PC-9 (cell line): ENCODE results near the gene ZNF552. TPM values are rescaled to one million over a fixed set of nuclear protein-coding genes. Genes with fewer than 3 reads are reported as not detected.

ENCODE experiments used
- BruUV-seq: library from RNA; stranded (reverse); fragments of 400-500 nt; replicated peaks from 2 replicates; lab custom pipeline; 2021; lab: Mats Ljungman, UMichigan
- CTCF ChIA-PET: fragments of 300-600 bp; sonication (Branson Sonifier 250); formaldehyde crosslinking; loops from one replicate; lab custom pipeline; 2022; ENCODE audit warnings: antibody characterized with exemption; lab: Charles Lee
- POLR2A ChIA-PET: fragments of 300-600 bp; sonication (Branson Sonifier 250); formaldehyde crosslinking; loops from one replicate; lab custom pipeline; 2022; ENCODE audit warnings: antibody characterized with exemption; ENCODE audit not compliant: unreplicated experiment; lab: Charles Lee
- DNase-seq, 2 experiments: peaks; one replicate each; pipeline versions ENCODE4 v3.0.0 to v3.0.0-alpha.2; 2015 to 2022; ENCODE audit warnings: mixed read lengths in 1 of 2
- H2AFZ ChIP-seq: fragments of 200-600 bp; sonication (generic); 2 replicates; pipeline ENCODE4 v1.8.1; 2017; ENCODE audit warnings: antibody characterized with exemption
- H3F3A ChIP-seq: fragments of 200-600 bp; sonication (generic); 2 replicates; pipeline ENCODE4 v1.8.1; 2017; ENCODE audit warnings: antibody characterized with exemption, mild to moderate bottlenecking, low read depth; ENCODE audit not compliant: insufficient read depth
- H3K27ac ChIP-seq: fragments of 200-600 bp; sonication (generic); 2 replicates; pipeline ENCODE4 v1.6.1; 2016; ENCODE audit warnings: mixed run types
- H3K27me3 ChIP-seq: fragments of 200-600 bp; sonication (generic); 2 replicates; pipeline ENCODE4 v1.6.1; 2016; ENCODE audit warnings: low read depth, mixed run types; ENCODE audit not compliant: insufficient read depth
- H3K36me3 ChIP-seq: fragments of 200-600 bp; sonication (generic); 2 replicates; pipeline ENCODE4 v1.6.1; 2016; ENCODE audit warnings: low read depth, mixed run types
- H3K4me1 ChIP-seq: fragments of 200-600 bp; sonication (generic); replicated peaks from 2 replicates; pipeline ENCODE4 v1.6.1; 2016; ENCODE audit warnings: mixed run types; ENCODE audit not compliant: insufficient read depth
- H3K4me2 ChIP-seq: fragments of 200-600 bp; sonication (generic); 2 replicates; pipeline ENCODE4 v1.6.1; 2017; ENCODE audit warnings: mixed run types
- H3K4me3 ChIP-seq: fragments of 200-600 bp; sonication (generic); 2 replicates; pipeline ENCODE4 v1.6.1; 2016; ENCODE audit warnings: mixed run types
- H3K79me2 ChIP-seq: fragments of 200-600 bp; sonication (generic); 2 replicates; pipeline ENCODE4 v1.6.1; 2017; ENCODE audit warnings: low read depth, mixed run types
- H3K9me2 ChIP-seq: fragments of 200-600 bp; sonication (generic); 2 replicates; pipeline ENCODE4 v1.8.1; 2017; ENCODE audit warnings: mild to moderate bottlenecking; ENCODE audit not compliant: insufficient read depth
- H3K9me3 ChIP-seq: fragments of 200-600 bp; sonication (generic); 2 replicates; pipeline ENCODE4 v1.8.1; 2016; ENCODE audit warnings: low read depth; ENCODE audit not compliant: insufficient read depth
- H4K20me1 ChIP-seq: fragments of 200-600 bp; sonication (generic); 2 replicates; pipeline ENCODE4 v1.8.1; 2017; ENCODE audit not compliant: insufficient read depth
- EZH2 ChIP-seq: fragments of 200-600 bp; sonication (generic); IDR thresholded peaks from 2 replicates; pipeline ENCODE4 v1.8.0; 2017; ENCODE audit warnings: antibody characterized with exemption, low read depth
- intact Hi-C: fragments of 100-400 bp; cut with micrococcal nuclease; formaldehyde crosslinking; loops from one replicate; pipeline ENCODE4 v1.10.0; 2022; ENCODE audit not compliant: unreplicated experiment
- total RNA-seq: library from RNA; stranded (reverse); gene quantifications from 2 replicates; pipeline ENCODE4 v1.2.3, GENCODE V29; 2021
- TF ChIP-seq, protein P1 (sequence below): fragments of 200-600 bp; sonication (generic); conservative IDR thresholded peaks from 2 replicates; pipeline ENCODE4 v1.6.1; 2017; ENCODE audit warnings: mixed run types, antibody characterized with exemption, mild to moderate bottlenecking, moderate library complexity

The ZNF552 gene
- total RNA-seq, 1 experiment from 2014 or later = 14.3 TPM

GRCh38 chr19:57759096-57759495, 55.6 kb downstream of the ZNF552 start:
- CTCF ChIA-PET = no interaction called here
- DNase-seq = no peak
- Histone ChIP-seq H3K9me2 (no peaks in the 10 kb centered on the region), H3K79me2 (no peaks in the 10 kb centered on the region), H3K27me3 (no peaks in the 10 kb centered on the region), H3K4me1 (no peaks in the 10 kb centered on the region), H3K9me3 (peaks cover 30% of the 10 kb centered on the region), H4K20me1 (no peaks in the 10 kb centered on the region), H3K27ac (no peak overlapping the region), H3K4me2 (no peak overlapping the region), H3K4me3 (no peak overlapping the region), H2AFZ (no peak overlapping the region), H3F3A (no peaks in the 10 kb centered on the region), H3K36me3 (peaks cover 36% of the 10 kb centered on the region)
- no TSS peak for BruUV-seq
- TF ChIP-seq EZH2 = no peak
- TF ChIP-seq, protein P1, sequence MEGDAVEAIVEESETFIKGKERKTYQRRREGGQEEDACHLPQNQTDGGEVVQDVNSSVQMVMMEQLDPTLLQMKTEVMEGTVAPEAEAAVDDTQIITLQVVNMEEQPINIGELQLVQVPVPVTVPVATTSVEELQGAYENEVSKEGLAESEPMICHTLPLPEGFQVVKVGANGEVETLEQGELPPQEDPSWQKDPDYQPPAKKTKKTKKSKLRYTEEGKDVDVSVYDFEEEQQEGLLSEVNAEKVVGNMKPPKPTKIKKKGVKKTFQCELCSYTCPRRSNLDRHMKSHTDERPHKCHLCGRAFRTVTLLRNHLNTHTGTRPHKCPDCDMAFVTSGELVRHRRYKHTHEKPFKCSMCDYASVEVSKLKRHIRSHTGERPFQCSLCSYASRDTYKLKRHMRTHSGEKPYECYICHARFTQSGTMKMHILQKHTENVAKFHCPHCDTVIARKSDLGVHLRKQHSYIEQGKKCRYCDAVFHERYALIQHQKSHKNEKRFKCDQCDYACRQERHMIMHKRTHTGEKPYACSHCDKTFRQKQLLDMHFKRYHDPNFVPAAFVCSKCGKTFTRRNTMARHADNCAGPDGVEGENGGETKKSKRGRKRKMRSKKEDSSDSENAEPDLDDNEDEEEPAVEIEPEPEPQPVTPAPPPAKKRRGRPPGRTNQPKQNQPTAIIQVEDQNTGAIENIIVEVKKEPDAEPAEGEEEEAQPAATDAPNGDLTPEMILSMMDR = no peak
- POLR2A ChIA-PET = no interaction called here
- intact Hi-C loops = no loop called here

DNA sequence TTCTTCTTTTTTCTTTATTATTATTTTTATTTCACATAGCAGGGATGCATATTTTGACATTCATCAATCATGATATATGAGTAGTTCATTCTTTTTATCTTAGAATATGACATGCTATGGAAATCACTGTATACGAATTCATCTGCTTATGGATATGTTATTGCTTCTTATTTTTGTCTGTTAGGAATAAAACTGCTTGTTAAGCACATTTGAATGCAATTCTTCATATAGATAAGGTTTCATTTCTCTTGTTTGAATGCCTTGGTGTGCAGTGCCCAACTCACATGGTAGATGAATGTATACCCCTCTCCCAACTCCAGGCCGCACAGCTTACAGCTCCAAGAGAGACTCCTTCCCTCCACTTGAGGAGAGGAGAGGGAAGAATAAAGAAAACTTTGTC, 56.8 kb downstream of the ZNF552 start:
- Histone ChIP-seq H3K9me3 (peaks cover 42% of the 10 kb centered on the region), H3K4me2 (no peak overlapping the region), H3K27me3 (no peaks in the 10 kb centered on the region), H3F3A (no peaks in the 10 kb centered on the region), H3K4me1 (no peaks in the 10 kb centered on the region), H3K36me3 (peaks cover 48% of the 10 kb centered on the region), H3K9me2 (no peaks in the 10 kb centered on the region), H4K20me1 (no peaks in the 10 kb centered on the region), H3K27ac (no peak overlapping the region), H3K79me2 (no peaks in the 10 kb centered on the region), H2AFZ (no peak overlapping the region), H3K4me3 (no peak overlapping the region)
- BruUV-seq = no TSS peak
- no peak for DNase-seq
- intact Hi-C loops = no loop called here
- ChIA-PET POLR2A (interaction anchor here (0.6 kb wide), 1 partner anchor 432 kb away, joined by 3 read pairs; no protein-coding TSS in a partner anchor), CTCF (no interaction called here)
- TF ChIP-seq EZH2 = no peak
- TF ChIP-seq, protein P1 = no peak

Other genes with a start within 250 kb of the ZNF552 start
- gene ZNF416, start 236.0 kb downstream of the ZNF552 start, total RNA-seq = 4.8 and 5.6 TPM in 2 replicates
- 2.2 TPM in 2 replicates for gene ZIK1, start 230.8 kb downstream of the ZNF552 start, total RNA-seq
- 9.5 and 10.5 TPM in 2 replicates for gene ZNF530, start 215.0 kb downstream of the ZNF552 start, total RNA-seq
- 16.5 and 19.1 TPM in 2 replicates for gene ZNF134, start 200.7 kb downstream of the ZNF552 start, total RNA-seq
- gene ZNF211, start 181.7 kb downstream of the ZNF552 start, total RNA-seq = 7.9 and 11.4 TPM in 2 replicates
- gene ZSCAN4, start 146.0 kb downstream of the ZNF552 start, total RNA-seq = not detected in 2 replicates
- gene ZNF551, start 132.9 kb downstream of the ZNF552 start, total RNA-seq = 9.6 and 9.8 TPM in 2 replicates
- 0.17 and 0.20 TPM in 2 replicates for gene ZNF154, start 105.7 kb downstream of the ZNF552 start, total RNA-seq
- 0.83 and 1.4 TPM in 2 replicates for gene ZNF671, start 87.3 kb downstream of the ZNF552 start, total RNA-seq
- 16.9 and 17.8 TPM in 2 replicates for gene ZNF776, start 68.1 kb downstream of the ZNF552 start, total RNA-seq
- 19.0 and 21.3 TPM in 2 replicates for gene ZNF586, start 45.2 kb downstream of the ZNF552 start, total RNA-seq
- 21.2 and 25.2 TPM in 2 replicates for gene ZNF587B, start 15.4 kb upstream of the ZNF552 start, total RNA-seq
- 62.2 and 68.0 TPM in 2 replicates for gene ZNF587, start 34.9 kb upstream of the ZNF552 start, total RNA-seq
- gene ZNF814, start 74.1 kb upstream of the ZNF552 start, total RNA-seq = 8.6 and 12.2 TPM in 2 replicates
- 16.1 and 19.6 TPM in 2 replicates for gene ZNF417, start 101.7 kb upstream of the ZNF552 start, total RNA-seq
- gene ZNF418, start 120.5 kb upstream of the ZNF552 start, total RNA-seq = 4.8 and 7.5 TPM in 2 replicates
- 6.3 and 6.4 TPM in 2 replicates for gene ZNF256, start 132.8 kb upstream of the ZNF552 start, total RNA-seq
- not detected in 2 replicates for gene C19orf18, start 159.6 kb upstream of the ZNF552 start, total RNA-seq
- 16.3 and 21.6 TPM in 2 replicates for gene ZNF606, start 187.9 kb upstream of the ZNF552 start, total RNA-seq
- gene ZSCAN1, start 219.1 kb upstream of the ZNF552 start, total RNA-seq = not detected in 2 replicates
- 0.15 TPM in 1 of 2 replicates, not detected in the other for gene ZNF135, start 244.4 kb upstream of the ZNF552 start, total RNA-seq